ENCODE measurements around the gene P2RY2.
"Not testable (repeated sequence)": the region's sequence is repeated elsewhere in the genome, so short reads cannot be mapped to it uniquely, and the experiment has no call there.

P2RY2 gene

DNA sequence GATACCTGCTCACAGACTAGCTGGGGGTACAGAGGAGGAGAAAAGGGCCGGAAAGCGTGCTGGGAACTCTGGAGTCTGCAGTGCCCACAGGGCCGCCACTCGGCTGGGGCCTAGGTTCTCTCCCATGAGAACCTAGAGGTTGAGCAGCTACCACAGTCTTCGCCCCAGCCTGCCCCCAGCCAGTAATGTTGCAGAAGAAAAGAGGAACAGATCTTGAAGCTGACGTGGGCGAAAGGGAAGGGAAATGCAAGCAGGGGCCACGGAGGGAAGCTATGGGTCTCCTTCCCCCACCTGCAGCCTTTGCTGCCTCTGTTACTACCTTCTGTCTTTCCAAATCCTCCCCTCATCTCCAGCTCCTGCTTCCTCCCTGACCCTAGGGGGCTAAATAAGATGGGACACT lies 28.8 kb upstream of the P2RY2 start:
- DNase-seq = no peak

GRCh38 chr11:73189723-73190556 lies 28.1 kb upstream of the P2RY2 start:
- DNase-seq = no peak

DNA sequence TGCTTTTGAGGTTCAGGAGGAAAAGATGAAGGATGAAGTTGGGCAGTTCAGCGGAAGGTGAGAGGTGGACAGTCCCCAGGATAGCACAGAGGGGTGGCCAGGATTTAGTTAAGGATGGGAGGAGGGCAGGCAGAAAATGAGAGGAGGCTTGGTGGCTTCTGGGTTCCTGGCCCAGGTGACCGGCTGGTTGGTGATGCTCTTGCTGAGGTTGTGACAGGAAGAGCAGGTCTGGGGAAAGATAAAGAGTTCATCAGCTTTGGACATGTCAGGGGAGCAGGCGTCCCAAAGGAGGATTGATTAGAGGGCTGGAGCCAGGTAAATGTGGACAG lies 27.6 kb upstream of the P2RY2 start:
- DNase-seq = no peak

DNA sequence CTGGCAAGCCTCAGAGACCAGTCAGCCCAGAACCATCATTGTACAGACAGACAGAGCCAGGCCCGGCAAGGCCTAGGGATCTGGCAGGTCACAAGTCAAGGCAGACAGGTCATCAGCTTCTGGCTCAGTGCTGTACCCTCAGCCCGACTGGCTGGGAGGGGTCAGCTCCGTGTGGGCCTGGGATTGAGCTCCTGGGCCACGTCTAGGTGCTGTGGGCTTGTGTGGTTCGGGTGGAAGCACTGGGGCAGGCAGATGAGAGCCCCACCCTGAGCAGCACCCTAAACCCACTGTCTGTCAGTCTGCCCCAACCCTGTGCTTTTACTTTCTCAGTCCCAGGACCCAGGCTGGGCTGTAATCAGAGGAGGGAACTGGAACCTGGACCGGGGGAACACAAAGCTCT lies 26.9 kb upstream of the P2RY2 start:
- DNase-seq = no peak

- no peak for DNase-seq
These were observed 25.8 kb upstream of the P2RY2 start for GRCh38 chr11:73192272-73192671.

DNA sequence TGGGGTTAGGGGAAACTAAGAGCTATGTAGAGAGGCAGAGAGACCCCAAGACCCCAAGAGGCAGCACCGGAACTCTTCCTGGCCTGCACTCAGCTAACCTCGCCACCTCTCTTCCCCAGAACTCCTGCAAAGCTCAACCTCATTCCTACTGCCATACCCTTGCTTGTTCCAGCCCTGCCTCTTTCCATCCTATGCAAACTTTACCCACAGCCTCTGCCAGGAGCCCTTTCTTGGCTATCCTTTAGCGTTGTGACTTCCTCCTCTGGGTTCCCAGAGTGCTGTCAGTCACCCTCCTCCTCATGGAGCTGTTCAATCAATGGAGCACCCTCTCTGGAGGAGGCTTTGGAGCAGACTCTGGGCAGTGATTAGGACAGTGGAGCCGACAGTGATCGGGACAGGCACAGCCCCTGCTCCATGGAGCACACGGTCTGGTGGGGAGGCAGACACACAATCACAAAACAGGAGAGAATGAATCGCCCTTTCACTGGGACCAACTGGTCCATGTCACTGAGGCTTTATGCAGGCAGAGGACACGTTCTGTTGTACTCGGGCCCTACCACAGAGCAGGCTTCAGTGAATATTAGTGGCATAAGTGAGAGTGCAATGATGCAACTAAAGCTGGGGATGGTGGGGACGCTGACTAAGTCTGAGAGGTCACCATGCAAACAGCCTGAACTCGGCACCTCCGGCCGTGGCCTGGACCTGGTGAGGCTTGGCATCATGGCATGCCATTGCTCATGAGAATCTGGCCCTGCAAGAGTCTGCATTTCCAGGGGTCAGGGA lies 24.6 kb upstream of the P2RY2 start:
- no peak for DNase-seq

DNA sequence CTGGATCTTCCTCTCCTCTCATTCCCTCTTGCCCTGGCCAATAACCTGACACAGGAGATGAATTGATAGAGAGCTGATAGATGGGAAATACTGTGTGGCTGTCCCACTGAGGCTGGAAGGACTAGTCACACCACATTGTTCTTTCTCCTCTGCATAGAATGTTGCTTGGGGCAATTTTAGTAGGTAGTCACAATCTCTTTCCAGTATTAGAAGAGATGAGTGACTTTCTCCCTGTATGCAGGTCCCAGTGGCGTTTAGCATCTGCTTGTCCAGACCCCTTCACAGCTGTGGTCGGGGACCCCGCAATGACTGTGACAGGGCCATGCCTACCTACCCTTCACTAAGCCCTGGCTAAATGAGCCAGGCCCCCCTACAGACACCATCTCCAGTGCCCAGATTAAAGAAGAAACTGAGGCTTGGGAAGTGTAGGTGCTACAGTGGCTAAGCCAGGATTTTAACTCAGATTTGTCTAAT lies 24.0 kb upstream of the P2RY2 start:
- DNase-seq = no peak

DNA sequence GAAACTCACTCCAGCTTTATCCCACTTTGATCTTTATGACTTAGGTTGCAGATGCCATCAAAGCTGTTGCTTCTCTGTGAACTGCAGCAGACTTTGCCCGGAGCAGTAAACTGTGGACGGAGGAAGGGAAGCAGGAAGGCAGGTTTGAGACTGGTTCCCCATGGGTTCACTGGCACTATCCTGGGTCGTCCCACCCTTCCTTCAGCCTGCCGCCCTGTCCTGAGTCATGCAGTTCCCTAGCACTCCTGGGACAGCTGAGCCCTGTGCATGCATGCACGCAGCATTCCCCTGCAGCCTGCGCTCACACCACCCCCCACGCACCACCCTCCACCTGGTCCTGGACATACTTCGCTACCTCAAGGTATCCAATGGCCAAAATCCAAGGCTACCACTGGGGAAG lies 23.5 kb upstream of the P2RY2 start:
- no peak for DNase-seq

DNA sequence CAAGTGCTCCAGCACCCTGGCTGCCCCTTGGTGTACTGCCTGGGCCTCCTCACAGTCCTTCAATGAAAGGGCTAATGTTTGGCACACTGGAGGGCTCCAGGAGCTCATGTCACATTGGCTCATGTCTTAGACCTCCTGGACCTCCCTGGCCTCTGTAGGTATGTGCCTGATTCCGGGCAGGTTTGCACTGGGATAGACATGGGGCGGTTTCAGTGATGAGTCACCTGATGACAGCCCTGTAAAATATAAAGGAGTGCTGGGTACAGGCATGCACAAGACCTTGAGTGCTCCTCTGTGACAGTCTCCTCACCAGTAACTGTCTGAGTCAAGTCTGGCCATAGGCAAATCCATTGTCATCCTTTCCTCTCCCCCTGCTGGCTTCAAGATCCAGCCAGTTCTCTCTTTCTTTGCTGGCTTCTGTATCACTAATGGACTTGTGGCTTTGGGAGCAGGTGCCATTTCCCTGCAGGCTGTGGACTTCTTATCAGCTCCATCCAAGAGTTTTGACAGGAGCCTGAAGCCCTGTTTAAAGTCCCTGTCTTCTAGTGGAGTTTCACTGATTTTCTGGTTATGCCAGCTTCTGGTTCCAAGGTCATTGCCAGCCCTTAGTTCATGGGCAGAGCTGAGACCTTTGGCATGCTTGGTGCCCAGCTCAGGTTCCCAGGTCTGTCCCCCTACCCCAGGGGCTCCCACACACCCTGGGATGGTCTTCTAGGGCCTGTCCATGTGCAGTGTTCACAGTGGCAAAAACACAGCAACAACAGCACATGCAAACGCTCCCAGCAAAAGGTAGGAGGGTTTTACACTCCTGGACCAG lies 22.7 kb upstream of the P2RY2 start:
- DNase-seq = no peak

- no peak for DNase-seq
These were observed 21.5 kb upstream of the P2RY2 start for GRCh38 chr11:73196576-73196975.

GRCh38 chr11:73197348-73197747 lies 20.7 kb upstream of the P2RY2 start:
- DNase-seq = no peak

DNA sequence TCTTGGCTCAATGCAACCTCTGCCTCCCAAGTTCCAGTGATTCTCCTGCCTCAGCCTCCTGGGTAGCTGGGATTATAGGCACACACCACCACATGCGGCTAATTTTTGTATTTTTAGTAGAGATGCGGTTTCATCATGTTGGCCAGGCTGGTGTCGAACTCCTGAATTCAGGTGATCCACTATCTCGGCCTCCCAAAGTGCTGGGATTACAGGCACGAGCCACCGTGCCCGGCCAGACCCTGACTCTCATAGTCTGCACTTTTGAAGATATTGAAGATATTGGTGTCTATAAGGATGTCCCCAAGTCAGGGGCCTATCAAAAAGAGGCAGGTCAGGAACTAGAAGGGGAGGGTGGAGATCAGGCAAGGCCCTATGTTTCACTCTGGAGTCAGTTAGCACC lies 20.3 kb upstream of the P2RY2 start:
- not testable (repeated sequence) for DNase-seq

DNA sequence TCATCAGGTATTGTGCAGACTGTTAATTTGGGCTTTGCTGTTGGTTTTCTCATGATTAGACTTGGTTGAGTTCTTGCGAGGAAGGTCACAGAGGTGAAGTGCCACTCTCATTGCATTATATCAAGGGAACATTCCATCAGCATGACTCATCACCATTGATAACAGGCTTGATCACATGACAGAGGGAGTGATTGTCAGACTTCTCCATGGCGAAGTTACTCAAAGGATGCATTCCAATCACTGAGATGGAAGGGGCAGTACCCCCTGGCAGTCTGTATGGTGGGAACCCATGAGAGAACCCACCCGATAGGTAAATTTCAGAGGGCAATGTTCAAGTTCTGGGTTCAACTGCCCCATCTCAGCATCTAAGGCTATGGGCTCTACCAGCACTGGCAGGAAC lies 19.4 kb upstream of the P2RY2 start:
- DNase-seq = no peak

GRCh38 chr11:73199446-73199845 lies 18.6 kb upstream of the P2RY2 start:
- no peak for DNase-seq

- DNase-seq = no peak
These were observed 17.8 kb upstream of the P2RY2 start for GRCh38 chr11:73200256-73200655.

DNA sequence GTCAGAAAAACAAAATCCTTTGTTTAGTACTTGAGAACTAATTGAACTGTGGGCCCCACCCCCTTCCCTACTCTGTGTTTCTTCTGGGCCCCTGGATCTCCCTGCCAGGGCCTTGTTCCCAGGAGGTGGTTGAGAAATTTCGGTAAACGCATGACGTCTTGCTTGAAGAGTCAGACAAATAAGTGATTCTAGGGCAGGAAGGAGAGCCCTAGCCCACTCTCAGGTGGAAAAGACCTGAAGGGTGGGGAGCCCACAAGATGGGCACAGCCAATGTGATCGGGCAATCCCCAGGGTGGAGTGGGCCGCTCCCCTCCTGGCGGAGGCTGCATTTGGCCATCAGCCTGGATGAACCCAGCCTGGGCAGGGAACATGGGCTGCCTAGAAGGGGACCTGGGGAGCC lies 16.8 kb upstream of the P2RY2 start:
- DNase-seq = no peak

DNA sequence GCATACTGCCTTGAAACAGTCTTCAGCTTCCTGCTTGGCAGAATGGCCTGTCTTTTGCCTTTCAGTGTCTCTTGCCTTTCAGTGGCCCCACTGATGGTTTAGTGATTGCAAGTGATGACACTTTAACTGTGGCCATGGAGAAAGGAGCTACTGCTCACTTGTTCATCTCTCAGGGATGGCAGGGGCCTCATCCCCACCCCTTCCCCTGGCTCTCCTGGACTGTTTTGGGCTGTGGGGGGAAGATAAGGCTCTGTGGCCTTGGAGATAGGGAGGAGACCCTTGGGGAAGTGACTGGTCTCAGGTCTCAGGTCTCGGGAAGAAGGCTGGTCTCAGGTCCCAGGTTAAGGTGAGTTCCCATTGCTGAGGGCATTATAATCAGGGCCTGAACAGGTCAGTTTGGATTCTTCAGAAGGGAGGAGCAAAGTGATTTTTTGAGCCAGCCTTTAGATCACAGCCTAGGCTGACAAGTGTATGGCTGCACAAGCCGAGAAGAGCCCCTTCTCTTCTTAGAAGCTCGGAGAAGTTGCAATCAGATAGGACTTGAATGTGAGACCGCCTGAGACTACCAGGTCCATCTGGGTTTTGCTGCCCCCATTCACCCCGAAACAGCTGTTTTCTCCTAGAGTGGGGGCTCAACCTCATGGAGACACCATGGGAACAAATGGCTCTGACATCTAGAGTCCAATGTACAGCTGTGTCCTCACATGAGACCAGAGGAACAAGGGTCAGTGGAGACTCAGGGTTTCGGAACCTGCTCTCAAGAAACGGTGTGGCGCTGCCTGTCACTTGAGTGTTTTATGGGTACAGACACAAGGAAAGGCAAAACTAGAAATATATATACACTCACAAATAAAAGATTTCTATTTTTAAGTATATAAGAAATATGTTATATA lies 15.9 kb upstream of the P2RY2 start:
- DNase-seq = no peak

- no peak for DNase-seq
These were observed 14.8 kb upstream of the P2RY2 start for GRCh38 chr11:73203322-73203721.

- no peak for DNase-seq
These were observed 14.3 kb upstream of the P2RY2 start for GRCh38 chr11:73203790-73204189.

DNA sequence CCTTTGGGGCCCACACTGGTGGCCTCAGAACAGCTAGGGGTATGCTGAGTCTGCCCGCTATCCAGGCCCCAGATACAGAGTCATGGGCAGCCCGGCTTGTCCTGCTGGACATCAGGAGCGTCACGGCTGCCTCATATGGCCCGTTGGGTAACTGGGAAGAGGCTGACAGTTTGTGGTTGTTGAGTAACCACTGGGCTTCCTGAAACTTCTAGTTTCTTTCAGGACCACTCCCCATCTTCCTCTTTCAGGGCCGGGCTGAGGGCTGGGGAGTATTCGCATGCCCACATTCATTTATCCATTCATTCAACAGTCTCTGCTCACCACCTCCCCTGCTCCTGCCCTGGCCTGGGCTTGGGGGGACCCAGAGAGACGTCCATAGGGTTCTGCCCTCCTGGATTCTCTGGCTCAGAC lies 13.4 kb upstream of the P2RY2 start:
- DNase-seq = no peak

DNA sequence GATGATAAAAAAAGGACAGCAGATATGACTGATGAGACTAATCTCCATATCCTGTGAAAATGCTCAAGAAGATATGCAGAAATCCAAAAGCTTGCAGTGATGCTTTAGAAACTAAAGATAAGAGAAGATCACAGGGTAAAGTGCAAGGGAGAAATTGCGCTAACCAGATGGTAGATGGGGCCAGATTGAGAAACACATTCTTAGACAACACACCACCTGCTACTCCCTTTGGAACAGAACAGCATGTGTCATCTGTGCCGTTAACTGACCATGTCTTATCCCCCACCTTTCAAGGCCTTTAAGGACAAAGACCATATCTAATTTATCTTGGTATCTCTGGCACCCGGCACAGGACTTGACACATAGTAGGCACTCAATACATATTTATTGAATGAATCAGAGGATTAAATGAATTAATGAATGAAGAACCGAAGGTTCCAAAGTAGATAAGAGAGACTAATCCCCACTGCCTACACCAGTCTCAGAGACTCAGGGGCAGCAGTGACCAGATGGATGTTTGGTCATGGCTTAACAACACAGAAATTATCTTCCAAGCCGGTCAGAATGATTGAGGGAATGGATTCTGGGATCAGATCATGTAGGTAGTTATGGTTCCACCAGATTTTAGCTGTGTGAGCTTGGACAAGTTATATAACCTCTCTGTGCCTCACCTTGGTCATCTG lies 12.3 kb upstream of the P2RY2 start:
- DNase-seq = no peak

GRCh38 chr11:73206801-73207200 lies 11.3 kb upstream of the P2RY2 start:
- no peak for DNase-seq

Measured in 8988T (cell line).